K562 (cell line): ENCODE measurements around the gene MFSD6. TPM values are rescaled to one million over a fixed set of nuclear protein-coding genes. Genes with fewer than 3 reads are reported as not detected.

Experiments
- ATF7 ChIP-seq: fragments of 450-650 bp; IDR thresholded peaks from 2 replicates; pipeline ENCODE4 v1.7.1; 2014; ENCODE audit warnings: mild to moderate bottlenecking, moderate library complexity
- DPF2 ChIP-seq: fragments of 450-650 bp; IDR thresholded peaks from 2 replicates; pipeline ENCODE4 v1.6.1; 2016
- EZH2 ChIP-seq: IDR thresholded peaks from 2 replicates; pipeline ENCODE4 v1.6.1; 2012; ENCODE audit warnings: low read depth, mild to moderate bottlenecking, inconsistent platforms, low read length, borderline replicate concordance
- FOXA3 ChIP-seq, 2 experiments: fragments of 450-650 bp in 1 of 2; sonication (generic) in 1 of 2; formaldehyde crosslinking; IDR thresholded peaks in 1 of 2; conservative IDR thresholded peaks in 1 of 2; 2 replicates each; pipeline versions ENCODE4 v1.4.0 to v1.8.0; 2020 to 2022; ENCODE audit warnings: mild to moderate bottlenecking in 2 of 2, missing genetic modification reagents in 1 of 2
- FOXM1 ChIP-seq, 2 experiments: fragments of 450-650 bp in 1 of 2; sonication (generic) in 1 of 2; formaldehyde crosslinking in 1 of 2; IDR thresholded peaks; 2 replicates each; pipeline versions ENCODE4 v1.6.1 to v1.9.0; 2017 to 2022; ENCODE audit warnings: low read depth in 2 of 2, mild to moderate bottlenecking in 2 of 2, missing genetic modification reagents in 1 of 2, moderate library complexity in 1 of 2
- HDAC3 ChIP-seq: fragments of 450-650 bp; IDR thresholded peaks from 2 replicates; pipeline ENCODE4 v1.6.1; 2018; ENCODE audit warnings: borderline replicate concordance, mild to moderate bottlenecking, moderate library complexity; ENCODE audit not compliant: partially characterized antibody
- HNRNPH1 ChIP-seq: fragments of 200-400 bp; formaldehyde crosslinking; optimal IDR thresholded peaks from 2 replicates; pipeline ENCODE3; 2017; ENCODE audit warnings: low read depth, mild to moderate bottlenecking, low read length, moderate library complexity
- KLF16 ChIP-seq: IDR thresholded peaks from 2 replicates; pipeline ENCODE4 v1.6.1; 2016; ENCODE audit warnings: antibody characterized with exemption
- MCM3 ChIP-seq: fragments of 450-650 bp; IDR thresholded peaks from 2 replicates; pipeline ENCODE4 v1.6.1; 2016
- MCM5 ChIP-seq: fragments of 450-650 bp; IDR thresholded peaks from 2 replicates; pipeline ENCODE4 v1.6.1; 2016; ENCODE audit warnings: low read depth
- MED1 ChIP-seq: sonication (generic); formaldehyde crosslinking; IDR thresholded peaks from 2 replicates; pipeline ENCODE4 v1.8.1; 2023; ENCODE audit warnings: missing genetic modification reagents, borderline replicate concordance
- MEIS2 ChIP-seq: fragments of 450-650 bp; IDR thresholded peaks from 2 replicates; pipeline ENCODE4 v1.6.1; 2014; ENCODE audit warnings: mild to moderate bottlenecking; ENCODE audit not compliant: partially characterized antibody
- MTA1 ChIP-seq: fragments of 450-650 bp; IDR thresholded peaks from 2 replicates; pipeline ENCODE4 v1.6.1; 2017; ENCODE audit warnings: borderline replicate concordance
- RCOR1 ChIP-seq, 2 experiments: IDR thresholded peaks; 2 replicates each; pipeline ENCODE4 v1.6.1; 2012; ENCODE audit warnings: low read depth in 2 of 2, low read length in 2 of 2, borderline replicate concordance in 1 of 2, improper control_type of control experiment in 1 of 2
- SMARCC2 ChIP-seq: fragments of 450-650 bp; IDR thresholded peaks from 2 replicates; pipeline ENCODE4 v1.6.1; 2017; ENCODE audit warnings: antibody characterized with exemption, moderate library complexity, mild to moderate bottlenecking, low read depth
- SRSF3 ChIP-seq: fragments of 200-400 bp; formaldehyde crosslinking; IDR thresholded peaks from 2 replicates; pipeline ENCODE4 v1.6.1; 2016; ENCODE audit warnings: mild to moderate bottlenecking, low read length, moderate library complexity; ENCODE audit not compliant: insufficient read depth
- STAG1 ChIP-seq: sonication (generic); formaldehyde crosslinking; IDR thresholded peaks from 2 replicates; pipeline ENCODE4 v1.5.0; 2020; ENCODE audit warnings: missing genetic modification reagents, borderline replicate concordance
- ZNF165 ChIP-seq: fragments of 250-450 bp; sonication (Bioruptor Pico); IDR thresholded peaks from 2 replicates; pipeline ENCODE4 v1.4.0; 2020; ENCODE audit warnings: borderline replicate concordance
- ZNF316 ChIP-seq: fragments of 450-650 bp; IDR thresholded peaks from 2 replicates; pipeline ENCODE4 v1.6.1; 2016
- ZNF584 ChIP-seq: fragments of 200-800 bp; sonication (Bioruptor generic); IDR thresholded peaks from 2 replicates; pipeline ENCODE4 v1.6.1; 2016; ENCODE audit warnings: low read depth, mild to moderate bottlenecking, missing genetic modification characterization, missing compliant biosample characterization
- ZNF644 ChIP-seq: fragments of 200-800 bp; sonication (Bioruptor generic); IDR thresholded peaks from 2 replicates; pipeline ENCODE4 v1.6.1; 2016; ENCODE audit warnings: low read depth, missing genetic modification characterization, missing compliant biosample characterization
- ZNF76 ChIP-seq: fragments of 250-450 bp; sonication (Bioruptor Pico); IDR thresholded peaks from 2 replicates; pipeline ENCODE4 v1.4.0; 2020; ENCODE audit warnings: mild to moderate bottlenecking, moderate library complexity, borderline replicate concordance
- polyA plus RNA-seq, 8 experiments: library from polyadenylated mRNA; depleted of rRNA in 4 of 8; stranded (reverse) in 5 of 8; unstranded in 3 of 8; fragments of >200 nt; fragmentation: Nextera tagmentation in 2 of 8; fragmentation: Illumina TruSeq in 1 of 8; extraction: Ambion mirVana in 2 of 8; extraction: Trizol in 1 of 8; gene quantifications; 2 replicates each; pipeline versions ENCODE4 v1.2.1 to v1.2.3, GENCODE V29; 2011 to 2014; ENCODE audit warnings: inconsistent platforms in 1 of 8, missing spikeins in 1 of 8
- total RNA-seq, 7 experiments: library from RNA; depleted of rRNA in 6 of 7; stranded (reverse); fragments of >200 nt in 6 of 7; fragmentation: Illumina TruSeq in 2 of 7; extraction: Trizol in 2 of 7; gene quantifications; 2 replicates each; pipeline versions ENCODE4 v1.2.1 to v1.2.3, GENCODE V29; 2011 to 2021; ENCODE audit warnings: low replicate concordance in 1 of 7
- TF ChIP-seq, protein P1 (sequence below), 2 experiments: fragments of 450-650 bp; formaldehyde crosslinking in 1 of 2; IDR thresholded peaks; 2 replicates each; pipeline versions ENCODE4 v1.4.0 to v1.6.1; 2014 to 2020; ENCODE audit warnings: mild to moderate bottlenecking in 2 of 2, borderline replicate concordance in 1 of 2, low read depth in 1 of 2

Gene MFSD6
- total and polyA plus RNA-seq, 9 of the 15 experiments (the other 6 are each of a cell fraction or from before 2014, with no cell fraction given): 1.1 to 7.9 (median 4.4) TPM

DNA sequence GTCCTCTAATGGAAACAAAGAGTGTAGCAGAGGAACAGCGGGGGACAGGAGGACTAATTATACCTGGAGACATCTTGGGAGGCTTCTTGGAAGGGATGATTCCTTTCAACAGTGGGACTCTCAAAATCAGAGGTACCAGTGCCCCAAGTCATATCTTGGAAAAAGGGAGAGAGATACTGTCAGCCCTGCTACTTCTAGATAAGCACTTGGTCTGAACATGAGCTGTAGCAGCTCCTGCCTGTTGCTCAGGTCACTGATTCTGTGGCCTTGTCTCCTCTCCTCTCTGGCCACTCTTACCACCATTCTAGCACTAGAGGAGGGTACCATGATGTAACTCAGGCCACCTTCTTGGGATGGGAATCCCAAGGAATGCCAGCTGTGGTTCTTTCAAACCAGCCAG, 54.5 kb downstream of the MFSD6 start (continued):
- no peak for TF ChIP-seq MED1 (CRISPR knock-in tag)
- TF ChIP-seq, protein P1, sequence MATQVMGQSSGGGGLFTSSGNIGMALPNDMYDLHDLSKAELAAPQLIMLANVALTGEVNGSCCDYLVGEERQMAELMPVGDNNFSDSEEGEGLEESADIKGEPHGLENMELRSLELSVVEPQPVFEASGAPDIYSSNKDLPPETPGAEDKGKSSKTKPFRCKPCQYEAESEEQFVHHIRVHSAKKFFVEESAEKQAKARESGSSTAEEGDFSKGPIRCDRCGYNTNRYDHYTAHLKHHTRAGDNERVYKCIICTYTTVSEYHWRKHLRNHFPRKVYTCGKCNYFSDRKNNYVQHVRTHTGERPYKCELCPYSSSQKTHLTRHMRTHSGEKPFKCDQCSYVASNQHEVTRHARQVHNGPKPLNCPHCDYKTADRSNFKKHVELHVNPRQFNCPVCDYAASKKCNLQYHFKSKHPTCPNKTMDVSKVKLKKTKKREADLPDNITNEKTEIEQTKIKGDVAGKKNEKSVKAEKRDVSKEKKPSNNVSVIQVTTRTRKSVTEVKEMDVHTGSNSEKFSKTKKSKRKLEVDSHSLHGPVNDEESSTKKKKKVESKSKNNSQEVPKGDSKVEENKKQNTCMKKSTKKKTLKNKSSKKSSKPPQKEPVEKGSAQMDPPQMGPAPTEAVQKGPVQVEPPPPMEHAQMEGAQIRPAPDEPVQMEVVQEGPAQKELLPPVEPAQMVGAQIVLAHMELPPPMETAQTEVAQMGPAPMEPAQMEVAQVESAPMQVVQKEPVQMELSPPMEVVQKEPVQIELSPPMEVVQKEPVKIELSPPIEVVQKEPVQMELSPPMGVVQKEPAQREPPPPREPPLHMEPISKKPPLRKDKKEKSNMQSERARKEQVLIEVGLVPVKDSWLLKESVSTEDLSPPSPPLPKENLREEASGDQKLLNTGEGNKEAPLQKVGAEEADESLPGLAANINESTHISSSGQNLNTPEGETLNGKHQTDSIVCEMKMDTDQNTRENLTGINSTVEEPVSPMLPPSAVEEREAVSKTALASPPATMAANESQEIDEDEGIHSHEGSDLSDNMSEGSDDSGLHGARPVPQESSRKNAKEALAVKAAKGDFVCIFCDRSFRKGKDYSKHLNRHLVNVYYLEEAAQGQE (IDR thresholded peaks at IDR 0.05; ENCODE audit: borderline replicate concordance): peak; percentile 23; the same call in 1 of the 2 replicates
- TF ChIP-seq, protein P1 (CRISPR knock-in tag; IDR thresholded peaks at IDR 0.05; ENCODE audit: low read depth): no peak
- TF ChIP-seq ZNF316: no peak
- TF ChIP-seq STAG1 (CRISPR knock-in tag): no peak
- no peak for TF ChIP-seq FOXA3 (CRISPR knock-in tag; conservative IDR thresholded peaks at IDR 0.05 in 1 of 2, IDR thresholded peaks at IDR 0.05 in 1 of 2)
- TF ChIP-seq FOXM1 (IDR thresholded peaks at IDR 0.05; ENCODE audit: low read depth): peak; percentile 49; the same call in 1 of the 2 replicates
- no peak for TF ChIP-seq FOXM1 (CRISPR knock-in tag; IDR thresholded peaks at IDR 0.05; ENCODE audit: low read depth)
- no peak for TF ChIP-seq HNRNPH1
- no peak for TF ChIP-seq ZNF76
- TF ChIP-seq MTA1: peak; percentile 35; the same call in 1 of the 2 replicates
- no peak for TF ChIP-seq SRSF3
- peak; percentile 56; the same call in 1 of the 2 replicates for TF ChIP-seq SMARCC2
- TF ChIP-seq EZH2: no peak
- TF ChIP-seq MEIS2: peak; percentile 43
- peak; percentile 21; the same call in 1 of the 2 replicates for TF ChIP-seq ATF7
- TF ChIP-seq MCM5: no peak
- TF ChIP-seq MCM3: no peak
- TF ChIP-seq ZNF644 (tag): peak; percentile 64; the same call in 1 of the 2 replicates
- TF ChIP-seq KLF16: peak; percentile 72; the same call in 1 of the 2 replicates
- TF ChIP-seq RCOR1 (IDR thresholded peaks at IDR 0.05; ENCODE audit: borderline replicate concordance in 1 of 2, low read depth in 2 of 2, low read length in 2 of 2): peak in 1 of 2 experiments; percentile 93; a peak in 3 of 4 replicates
- TF ChIP-seq HDAC3: no peak
- no peak for TF ChIP-seq ZNF165 (CRISPR knock-in tag)
- no peak for TF ChIP-seq ZNF584 (CRISPR knock-in tag)
- peak; percentile 89 for TF ChIP-seq DPF2
